GM23338 (cell line): ENCODE data around the gene CD163. TPM values are rescaled to one million over a fixed set of nuclear protein-coding genes. Genes with fewer than 3 reads are reported as not detected.

ENCODE experiments used
- ATAC-seq: fragments of 200-7000 bp; cut with Tn5 transposase; 3 replicates; pipeline ENCODE4 v1.9.1; 2020
- DNase-seq: peaks from one replicate; pipeline ENCODE4 v3.0.0-alpha.2; 2015; ENCODE audit warnings: low spot score
- H2AFZ ChIP-seq: fragments of 200-600 bp; sonication (generic); 2 replicates; pipeline ENCODE4 v1.8.0; 2016; ENCODE audit warnings: antibody characterized with exemption, mild to moderate bottlenecking, moderate library complexity
- H3F3A ChIP-seq: fragments of 200-600 bp; sonication (generic); replicated peaks from 2 replicates; pipeline ENCODE4 v1.8.0; 2017; ENCODE audit warnings: antibody characterized with exemption, mixed run types, low read depth
- H3K27ac ChIP-seq: fragments of 200-600 bp; sonication (generic); 2 replicates; pipeline ENCODE4 v1.6.1; 2016; ENCODE audit warnings: low read depth
- H3K27me3 ChIP-seq: fragments of 200-600 bp; sonication (generic); 2 replicates; pipeline ENCODE4 v1.8.0; 2016; ENCODE audit warnings: mild to moderate bottlenecking, mixed run types, moderate library complexity; ENCODE audit not compliant: insufficient read depth
- H3K36me3 ChIP-seq: fragments of 200-600 bp; sonication (generic); 2 replicates; pipeline ENCODE4 v1.8.0; 2016; ENCODE audit warnings: mild to moderate bottlenecking; ENCODE audit not compliant: insufficient read depth
- H3K4me1 ChIP-seq: fragments of 200-600 bp; sonication (generic); 2 replicates; pipeline ENCODE4 v1.8.0; 2016; ENCODE audit warnings: mild to moderate bottlenecking, moderate library complexity; ENCODE audit not compliant: insufficient read depth
- H3K4me2 ChIP-seq: fragments of 200-600 bp; sonication (generic); 2 replicates; pipeline ENCODE4 v1.7.1; 2017; ENCODE audit warnings: mixed run types
- H3K4me3 ChIP-seq: fragments of 200-600 bp; sonication (generic); 2 replicates; pipeline ENCODE4 v1.6.1; 2016; ENCODE audit warnings: mixed run types
- H3K79me2 ChIP-seq: fragments of 200-600 bp; sonication (generic); replicated peaks from 2 replicates; pipeline ENCODE4 v1.8.0; 2017; ENCODE audit warnings: mild to moderate bottlenecking; ENCODE audit not compliant: insufficient read depth
- H3K9me2 ChIP-seq: fragments of 200-600 bp; sonication (generic); 2 replicates; pipeline ENCODE4 v1.8.0; 2017; ENCODE audit not compliant: insufficient read depth
- H4K20me1 ChIP-seq: fragments of 200-600 bp; sonication (generic); replicated peaks from 2 replicates; pipeline ENCODE4 v1.8.0; 2017; ENCODE audit warnings: mild to moderate bottlenecking; ENCODE audit not compliant: insufficient read depth
- H3K27ac Mint-ChIP-seq: 2 replicates; pipeline ENCODE4 v1.8.0; 2020; ENCODE audit warnings: inconsistent platforms, mild to moderate bottlenecking, moderate library complexity, mixed read lengths
- H3K27me3 Mint-ChIP-seq: 3 replicates; pipeline ENCODE4 v1.8.0; 2022; ENCODE audit warnings: low read depth, mild to moderate bottlenecking, moderate library complexity, mixed read lengths, inconsistent platforms; ENCODE audit not compliant: insufficient read depth, poor library complexity
- H3K36me3 Mint-ChIP-seq: 3 replicates; pipeline ENCODE4 v1.8.0; 2021; ENCODE audit warnings: low read depth, mild to moderate bottlenecking, inconsistent platforms, moderate library complexity, mixed read lengths
- H3K4me1 Mint-ChIP-seq: 3 replicates; pipeline ENCODE4 v1.8.0; 2020; ENCODE audit warnings: mild to moderate bottlenecking, inconsistent platforms, mixed read lengths
- H3K4me3 Mint-ChIP-seq: 3 replicates; pipeline ENCODE4 v1.8.0; 2021; ENCODE audit warnings: moderate library complexity, mild to moderate bottlenecking, inconsistent platforms, mixed read lengths
- H3K9me3 Mint-ChIP-seq: 3 replicates; pipeline ENCODE4 v1.8.0; 2020; ENCODE audit warnings: moderate library complexity, mild to moderate bottlenecking, inconsistent platforms, mixed read lengths
- CREB1 ChIP-seq: fragments of 250-450 bp; sonication (Bioruptor Pico); IDR thresholded peaks from 2 replicates; pipeline ENCODE4 v1.5.0; 2020; ENCODE audit warnings: low read depth, mild to moderate bottlenecking, moderate library complexity
- EZH2 ChIP-seq: fragments of 200-600 bp; sonication (generic); IDR thresholded peaks from one replicate; pipeline ENCODE4 v1.8.0; 2017; ENCODE audit warnings: antibody characterized with exemption, mild to moderate bottlenecking, low read depth; ENCODE audit not compliant: unreplicated experiment
- EZH2phosphoT487 ChIP-seq: fragments of 200-600 bp; sonication (generic); IDR thresholded peaks from one replicate; pipeline ENCODE4 v1.8.1; 2018; ENCODE audit warnings: antibody characterized with exemption; ENCODE audit not compliant: unreplicated experiment
- JUNB ChIP-seq: IDR thresholded peaks from one replicate; pipeline ENCODE4 v1.6.1; 2016; ENCODE audit warnings: antibody characterized with exemption; ENCODE audit not compliant: unreplicated experiment
- NANOG ChIP-seq: IDR thresholded peaks from 2 replicates; pipeline ENCODE4 v1.6.1; 2016; ENCODE audit warnings: antibody characterized with exemption, borderline replicate concordance
- POLR2AphosphoS5 ChIP-seq: IDR thresholded peaks from 2 replicates; pipeline ENCODE4 v1.6.1; 2016; ENCODE audit warnings: antibody characterized with exemption, low read depth
- STAT1 ChIP-seq: IDR thresholded peaks from one replicate; pipeline ENCODE4 v1.6.1; 2016; ENCODE audit warnings: antibody characterized with exemption; ENCODE audit not compliant: unreplicated experiment
- ZNF114 ChIP-seq: fragments of 250-450 bp; sonication (Bioruptor Pico); IDR thresholded peaks from 2 replicates; pipeline ENCODE4 v1.5.0; 2020; ENCODE audit warnings: mild to moderate bottlenecking, moderate library complexity
- ZNF331 ChIP-seq: fragments of 250-450 bp; sonication (Bioruptor Pico); IDR thresholded peaks from 2 replicates; pipeline ENCODE4 v1.5.0; 2020; ENCODE audit warnings: low read depth, mild to moderate bottlenecking, moderate library complexity
- long read RNA-seq: library from polyadenylated mRNA; unstranded; transcript quantifications from one replicate; pipeline ENCODE4 v2.0.0, GENCODE V29; 2020; ENCODE audit not compliant: unreplicated experiment
- polyA plus RNA-seq: library from polyadenylated mRNA; unstranded; fragments of >200 nt; fragmentation: Nextera tagmentation; extraction: Ambion mirVana; gene quantifications from 2 replicates; pipeline ENCODE4 v1.2.1, GENCODE V29; 2016
- total RNA-seq: library from RNA; depleted of rRNA; stranded (reverse); fragments of >200 nt; shearing (Covaris generic); gene quantifications from 2 replicates; pipeline ENCODE4 v1.2.3, GENCODE V29; 2014; rRNA removed
- TF ChIP-seq, protein P1 (sequence below): fragments of 250-450 bp; sonication (Bioruptor Pico); IDR thresholded peaks from 2 replicates; pipeline ENCODE4 v1.5.0; 2020; ENCODE audit warnings: mild to moderate bottlenecking, moderate library complexity
- TF ChIP-seq, protein P2 (sequence below): IDR thresholded peaks from 2 replicates; pipeline ENCODE4 v1.6.1; 2016; ENCODE audit warnings: antibody characterized with exemption
- TF ChIP-seq, protein P3 (sequence below): IDR thresholded peaks from one replicate; pipeline ENCODE4 v1.6.1; 2018; ENCODE audit warnings: antibody characterized with exemption; ENCODE audit not compliant: unreplicated experiment
- TF ChIP-seq, protein P4 (sequence below), 2 experiments: fragments of 200-600 bp in 1 of 2; sonication (generic) in 1 of 2; conservative IDR thresholded peaks; 2 replicates each; pipeline versions ENCODE4 v1.5.1 to v1.6.1; 2016 to 2017; ENCODE audit warnings: antibody characterized with exemption in 2 of 2, low read depth in 2 of 2, mild to moderate bottlenecking in 2 of 2, moderate library complexity in 1 of 2

The CD163 gene
- 0.04 TPM in 1 of 2 replicates, not detected in the other for total RNA-seq
- not detected in 2 replicates for polyA plus RNA-seq
- long read RNA-seq: 0 reads

DNA sequence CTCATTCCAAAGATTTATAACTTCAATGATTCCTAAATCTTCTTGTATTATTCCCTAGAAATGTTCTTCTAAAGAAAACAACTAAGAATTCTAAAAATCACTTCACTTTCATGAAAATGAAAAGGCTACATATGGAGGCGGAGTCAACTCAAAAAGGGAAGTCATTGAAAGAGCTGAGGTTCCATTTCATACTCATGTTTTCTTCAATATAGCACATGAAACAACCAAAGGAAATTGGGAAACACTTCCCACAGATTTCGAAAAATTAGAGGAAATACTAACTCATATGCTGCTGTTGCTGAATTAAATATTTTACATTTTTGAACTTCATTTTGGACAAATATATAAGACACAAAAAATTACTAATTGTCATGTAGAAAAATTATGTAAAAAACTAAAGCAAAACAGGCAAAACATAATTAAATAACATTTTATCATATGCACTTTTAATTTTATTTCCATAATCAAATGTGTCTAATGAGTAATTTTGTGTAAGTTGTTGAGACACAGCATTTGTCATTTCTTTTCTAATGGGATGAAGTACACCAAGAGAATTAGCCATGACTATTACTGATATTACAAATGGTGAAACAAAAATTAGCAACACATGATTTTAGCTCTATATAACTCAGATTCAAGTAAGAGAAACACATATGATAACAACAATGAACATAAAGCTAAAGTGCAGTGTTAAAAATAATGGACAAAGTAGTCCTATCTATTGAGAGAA is at the start of gene CD163:
Gene CD163 (minus strand): TSS at position 92 of the 730 bp plus-strand sequence. CDS start 87 bp downstream, at position 5.
- Histone ChIP-seq H3F3A (no peaks in the 10 kb centered on the region), H3K4me1 (peaks cover under 1% of the 10 kb centered on the region; the same call in 1 of the 2 replicates), H3K79me2 (no peaks in the 10 kb centered on the region), H3K27ac (no peak within 1 kb of the TSS), H3K4me3 (no peak within 1 kb of the TSS), H3K4me2 (no peak within 1 kb of the TSS), H2AFZ (no peak within 1 kb of the TSS), H3K9me2 (no peaks in the 10 kb centered on the region), H4K20me1 (no peaks in the 10 kb centered on the region), H3K27me3 (no peaks in the 10 kb centered on the region), H3K36me3 (no peaks in the 10 kb centered on the region)
- no peaks in the 10 kb centered on the region for H3K27me3 Mint-ChIP-seq
- ATAC-seq (no peak), DNase-seq (no peak)
- TF ChIP-seq ZNF114 (CRISPR knock-in tag) (no peak), ZNF331 (CRISPR knock-in tag) (no peak), JUNB (no peak), NANOG (no peak), CREB1 (CRISPR knock-in tag) (no peak), EZH2phosphoT487 (no peak), POLR2AphosphoS5 (no peak), EZH2 (no peak), STAT1 (no peak)
- TF ChIP-seq, protein P1, sequence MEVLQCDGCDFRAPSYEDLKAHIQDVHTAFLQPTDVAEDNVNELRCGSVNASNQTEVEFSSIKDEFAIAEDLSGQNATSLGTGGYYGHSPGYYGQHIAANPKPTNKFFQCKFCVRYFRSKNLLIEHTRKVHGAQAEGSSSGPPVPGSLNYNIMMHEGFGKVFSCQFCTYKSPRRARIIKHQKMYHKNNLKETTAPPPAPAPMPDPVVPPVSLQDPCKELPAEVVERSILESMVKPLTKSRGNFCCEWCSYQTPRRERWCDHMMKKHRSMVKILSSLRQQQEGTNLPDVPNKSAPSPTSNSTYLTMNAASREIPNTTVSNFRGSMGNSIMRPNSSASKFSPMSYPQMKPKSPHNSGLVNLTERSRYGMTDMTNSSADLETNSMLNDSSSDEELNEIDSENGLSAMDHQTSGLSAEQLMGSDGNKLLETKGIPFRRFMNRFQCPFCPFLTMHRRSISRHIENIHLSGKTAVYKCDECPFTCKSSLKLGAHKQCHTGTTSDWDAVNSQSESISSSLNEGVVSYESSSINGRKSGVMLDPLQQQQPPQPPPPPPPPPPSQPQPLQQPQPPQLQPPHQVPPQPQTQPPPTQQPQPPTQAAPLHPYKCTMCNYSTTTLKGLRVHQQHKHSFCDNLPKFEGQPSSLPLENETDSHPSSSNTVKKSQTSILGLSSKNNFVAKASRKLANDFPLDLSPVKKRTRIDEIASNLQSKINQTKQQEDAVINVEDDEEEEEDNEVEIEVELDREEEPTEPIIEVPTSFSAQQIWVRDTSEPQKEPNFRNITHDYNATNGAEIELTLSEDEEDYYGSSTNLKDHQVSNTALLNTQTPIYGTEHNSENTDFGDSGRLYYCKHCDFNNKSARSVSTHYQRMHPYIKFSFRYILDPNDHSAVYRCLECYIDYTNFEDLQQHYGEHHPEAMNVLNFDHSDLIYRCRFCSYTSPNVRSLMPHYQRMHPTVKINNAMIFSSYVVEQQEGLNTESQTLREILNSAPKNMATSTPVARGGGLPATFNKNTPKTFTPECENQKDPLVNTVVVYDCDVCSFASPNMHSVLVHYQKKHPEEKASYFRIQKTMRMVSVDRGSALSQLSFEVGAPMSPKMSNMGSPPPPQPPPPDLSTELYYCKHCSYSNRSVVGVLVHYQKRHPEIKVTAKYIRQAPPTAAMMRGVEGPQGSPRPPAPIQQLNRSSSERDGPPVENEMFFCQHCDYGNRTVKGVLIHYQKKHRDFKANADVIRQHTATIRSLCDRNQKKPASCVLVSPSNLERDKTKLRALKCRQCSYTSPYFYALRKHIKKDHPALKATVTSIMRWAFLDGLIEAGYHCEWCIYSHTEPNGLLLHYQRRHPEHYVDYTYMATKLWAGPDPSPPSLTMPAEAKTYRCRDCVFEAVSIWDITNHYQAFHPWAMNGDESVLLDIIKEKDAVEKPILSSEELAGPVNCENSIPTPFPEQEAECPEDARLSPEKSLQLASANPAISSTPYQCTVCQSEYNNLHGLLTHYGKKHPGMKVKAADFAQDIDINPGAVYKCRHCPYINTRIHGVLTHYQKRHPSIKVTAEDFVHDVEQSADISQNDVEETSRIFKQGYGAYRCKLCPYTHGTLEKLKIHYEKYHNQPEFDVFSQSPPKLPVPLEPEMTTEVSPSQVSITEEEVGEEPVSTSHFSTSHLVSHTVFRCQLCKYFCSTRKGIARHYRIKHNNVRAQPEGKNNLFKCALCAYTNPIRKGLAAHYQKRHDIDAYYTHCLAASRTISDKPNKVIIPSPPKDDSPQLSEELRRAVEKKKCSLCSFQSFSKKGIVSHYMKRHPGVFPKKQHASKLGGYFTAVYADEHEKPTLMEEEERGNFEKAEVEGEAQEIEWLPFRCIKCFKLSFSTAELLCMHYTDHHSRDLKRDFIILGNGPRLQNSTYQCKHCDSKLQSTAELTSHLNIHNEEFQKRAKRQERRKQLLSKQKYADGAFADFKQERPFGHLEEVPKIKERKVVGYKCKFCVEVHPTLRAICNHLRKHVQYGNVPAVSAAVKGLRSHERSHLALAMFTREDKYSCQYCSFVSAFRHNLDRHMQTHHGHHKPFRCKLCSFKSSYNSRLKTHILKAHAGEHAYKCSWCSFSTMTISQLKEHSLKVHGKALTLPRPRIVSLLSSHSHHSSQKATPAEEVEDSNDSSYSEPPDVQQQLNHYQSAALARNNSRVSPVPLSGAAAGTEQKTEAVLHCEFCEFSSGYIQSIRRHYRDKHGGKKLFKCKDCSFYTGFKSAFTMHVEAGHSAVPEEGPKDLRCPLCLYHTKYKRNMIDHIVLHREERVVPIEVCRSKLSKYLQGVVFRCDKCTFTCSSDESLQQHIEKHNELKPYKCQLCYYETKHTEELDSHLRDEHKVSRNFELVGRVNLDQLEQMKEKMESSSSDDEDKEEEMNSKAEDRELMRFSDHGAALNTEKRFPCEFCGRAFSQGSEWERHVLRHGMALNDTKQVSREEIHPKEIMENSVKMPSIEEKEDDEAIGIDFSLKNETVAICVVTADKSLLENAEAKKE (CRISPR knock-in tag): no peak
- TF ChIP-seq, protein P2, sequence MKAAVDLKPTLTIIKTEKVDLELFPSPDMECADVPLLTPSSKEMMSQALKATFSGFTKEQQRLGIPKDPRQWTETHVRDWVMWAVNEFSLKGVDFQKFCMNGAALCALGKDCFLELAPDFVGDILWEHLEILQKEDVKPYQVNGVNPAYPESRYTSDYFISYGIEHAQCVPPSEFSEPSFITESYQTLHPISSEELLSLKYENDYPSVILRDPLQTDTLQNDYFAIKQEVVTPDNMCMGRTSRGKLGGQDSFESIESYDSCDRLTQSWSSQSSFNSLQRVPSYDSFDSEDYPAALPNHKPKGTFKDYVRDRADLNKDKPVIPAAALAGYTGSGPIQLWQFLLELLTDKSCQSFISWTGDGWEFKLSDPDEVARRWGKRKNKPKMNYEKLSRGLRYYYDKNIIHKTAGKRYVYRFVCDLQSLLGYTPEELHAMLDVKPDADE: no peak
- TF ChIP-seq, protein P3, sequence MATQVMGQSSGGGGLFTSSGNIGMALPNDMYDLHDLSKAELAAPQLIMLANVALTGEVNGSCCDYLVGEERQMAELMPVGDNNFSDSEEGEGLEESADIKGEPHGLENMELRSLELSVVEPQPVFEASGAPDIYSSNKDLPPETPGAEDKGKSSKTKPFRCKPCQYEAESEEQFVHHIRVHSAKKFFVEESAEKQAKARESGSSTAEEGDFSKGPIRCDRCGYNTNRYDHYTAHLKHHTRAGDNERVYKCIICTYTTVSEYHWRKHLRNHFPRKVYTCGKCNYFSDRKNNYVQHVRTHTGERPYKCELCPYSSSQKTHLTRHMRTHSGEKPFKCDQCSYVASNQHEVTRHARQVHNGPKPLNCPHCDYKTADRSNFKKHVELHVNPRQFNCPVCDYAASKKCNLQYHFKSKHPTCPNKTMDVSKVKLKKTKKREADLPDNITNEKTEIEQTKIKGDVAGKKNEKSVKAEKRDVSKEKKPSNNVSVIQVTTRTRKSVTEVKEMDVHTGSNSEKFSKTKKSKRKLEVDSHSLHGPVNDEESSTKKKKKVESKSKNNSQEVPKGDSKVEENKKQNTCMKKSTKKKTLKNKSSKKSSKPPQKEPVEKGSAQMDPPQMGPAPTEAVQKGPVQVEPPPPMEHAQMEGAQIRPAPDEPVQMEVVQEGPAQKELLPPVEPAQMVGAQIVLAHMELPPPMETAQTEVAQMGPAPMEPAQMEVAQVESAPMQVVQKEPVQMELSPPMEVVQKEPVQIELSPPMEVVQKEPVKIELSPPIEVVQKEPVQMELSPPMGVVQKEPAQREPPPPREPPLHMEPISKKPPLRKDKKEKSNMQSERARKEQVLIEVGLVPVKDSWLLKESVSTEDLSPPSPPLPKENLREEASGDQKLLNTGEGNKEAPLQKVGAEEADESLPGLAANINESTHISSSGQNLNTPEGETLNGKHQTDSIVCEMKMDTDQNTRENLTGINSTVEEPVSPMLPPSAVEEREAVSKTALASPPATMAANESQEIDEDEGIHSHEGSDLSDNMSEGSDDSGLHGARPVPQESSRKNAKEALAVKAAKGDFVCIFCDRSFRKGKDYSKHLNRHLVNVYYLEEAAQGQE: no peak
- TF ChIP-seq, protein P4, sequence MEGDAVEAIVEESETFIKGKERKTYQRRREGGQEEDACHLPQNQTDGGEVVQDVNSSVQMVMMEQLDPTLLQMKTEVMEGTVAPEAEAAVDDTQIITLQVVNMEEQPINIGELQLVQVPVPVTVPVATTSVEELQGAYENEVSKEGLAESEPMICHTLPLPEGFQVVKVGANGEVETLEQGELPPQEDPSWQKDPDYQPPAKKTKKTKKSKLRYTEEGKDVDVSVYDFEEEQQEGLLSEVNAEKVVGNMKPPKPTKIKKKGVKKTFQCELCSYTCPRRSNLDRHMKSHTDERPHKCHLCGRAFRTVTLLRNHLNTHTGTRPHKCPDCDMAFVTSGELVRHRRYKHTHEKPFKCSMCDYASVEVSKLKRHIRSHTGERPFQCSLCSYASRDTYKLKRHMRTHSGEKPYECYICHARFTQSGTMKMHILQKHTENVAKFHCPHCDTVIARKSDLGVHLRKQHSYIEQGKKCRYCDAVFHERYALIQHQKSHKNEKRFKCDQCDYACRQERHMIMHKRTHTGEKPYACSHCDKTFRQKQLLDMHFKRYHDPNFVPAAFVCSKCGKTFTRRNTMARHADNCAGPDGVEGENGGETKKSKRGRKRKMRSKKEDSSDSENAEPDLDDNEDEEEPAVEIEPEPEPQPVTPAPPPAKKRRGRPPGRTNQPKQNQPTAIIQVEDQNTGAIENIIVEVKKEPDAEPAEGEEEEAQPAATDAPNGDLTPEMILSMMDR (conservative IDR thresholded peaks at IDR 0.05; ENCODE audit: low read depth in 2 of 2): no peak
- H3K4me3 Mint-ChIP-seq: no peak within 1 kb of the TSS
- peaks cover under 1% of the 10 kb centered on the region; the same call in 1 of the 3 replicates for H3K36me3 Mint-ChIP-seq
- peaks cover 14% of the 10 kb centered on the region for H3K9me3 Mint-ChIP-seq
- H3K4me1 Mint-ChIP-seq: 0 out of 3 replicates have a peak, but pooled peaks cover under 1% of the 10 kb centered on the region
- H3K27ac Mint-ChIP-seq: no peak within 1 kb of the TSS
